Inflammatory macrophage treated with lipopolysaccharide for 4 hours (primary cell): Measurements from ENCODE around the gene CCNT1.
A peak's percentile ranks its signal among the peaks of the same experiment; 100 is the strongest.
"Not testable (repeated sequence)": the region's sequence is repeated elsewhere in the genome, so short reads cannot be mapped to it uniquely, and the experiment has no call there.

Experiments
- DNase-seq: peaks from one replicate; pipeline ENCODE4 v3.0.0-alpha.2; 2020

CCNT1 gene

DNA sequence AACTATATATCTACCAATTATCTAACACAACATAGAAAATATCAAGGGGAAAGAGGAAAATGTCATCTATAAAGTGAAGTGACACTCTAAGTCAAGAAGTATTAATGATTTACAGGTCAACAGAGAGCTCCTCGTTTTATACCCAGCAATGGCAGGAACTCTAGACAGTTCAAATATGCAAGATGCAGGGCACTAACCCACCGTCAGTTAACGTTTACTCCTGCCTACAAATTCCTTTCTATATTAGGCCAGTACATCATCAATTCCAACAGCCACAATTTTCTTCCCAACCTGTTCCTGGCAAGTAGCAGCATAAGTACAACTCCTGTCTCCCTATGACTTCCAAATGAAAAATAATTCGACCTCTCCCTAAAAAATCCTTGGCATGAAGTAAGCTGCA lies 25.5 kb downstream of the CCNT1 start:
- DNase-seq = no peak

DNA sequence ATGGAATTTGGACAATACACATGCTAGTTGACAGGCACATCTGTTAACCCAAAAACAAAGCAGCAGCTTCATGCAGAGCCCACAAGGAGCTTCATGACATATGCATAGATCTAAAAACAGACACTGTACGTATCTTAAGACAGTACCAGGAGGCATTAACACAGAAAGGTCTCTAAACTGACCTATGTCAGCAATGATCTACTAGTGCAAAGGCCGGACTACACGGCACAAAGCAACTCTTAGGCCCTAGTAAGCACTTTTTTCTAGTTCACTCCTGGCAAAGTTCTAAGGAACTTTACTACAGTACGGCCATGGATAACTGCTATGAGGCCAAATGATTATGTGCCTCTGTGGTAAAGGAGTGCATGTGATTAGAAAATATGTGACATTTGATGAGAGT lies 26.1 kb downstream of the CCNT1 start:
- no peak for DNase-seq

DNA sequence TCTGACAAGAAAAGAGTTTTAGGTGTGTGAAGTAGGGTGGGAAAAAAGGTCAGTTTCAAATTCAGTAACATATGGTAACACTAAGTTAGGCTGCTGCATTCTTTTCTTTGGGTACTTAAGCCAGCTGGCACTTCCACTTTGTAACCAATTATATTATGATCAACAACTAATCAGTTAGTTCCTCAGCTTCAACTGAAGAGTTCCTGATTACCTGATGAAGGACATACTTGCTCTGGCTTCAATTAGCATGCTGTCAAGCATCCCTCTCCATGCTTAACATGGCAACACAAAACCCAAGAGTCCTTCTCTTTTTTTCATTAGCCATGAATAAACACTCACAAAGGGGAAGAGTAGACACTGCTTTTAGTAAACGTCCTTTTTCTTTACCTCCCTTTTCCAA lies 27.7 kb downstream of the CCNT1 start:
- no peak for DNase-seq

DNA sequence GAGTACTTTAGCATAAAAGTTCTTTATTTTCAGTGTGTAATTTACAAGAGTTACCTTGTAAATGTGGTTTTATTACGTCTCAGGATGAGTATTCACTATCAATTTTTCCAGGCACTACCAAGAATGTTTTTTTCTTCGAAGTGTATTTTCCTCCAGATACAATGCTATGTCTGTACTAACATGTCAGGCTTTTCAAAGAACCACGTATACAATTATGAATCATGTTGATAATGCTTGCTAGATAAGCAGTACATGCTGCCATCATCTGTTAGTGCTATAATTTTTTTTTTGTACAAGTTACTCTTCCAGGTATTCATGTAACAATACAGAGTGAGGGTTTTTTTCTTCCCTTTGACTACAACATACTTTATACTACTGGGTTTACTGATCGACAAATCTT lies 28.9 kb downstream of the CCNT1 start:
- no peak for DNase-seq

DNA sequence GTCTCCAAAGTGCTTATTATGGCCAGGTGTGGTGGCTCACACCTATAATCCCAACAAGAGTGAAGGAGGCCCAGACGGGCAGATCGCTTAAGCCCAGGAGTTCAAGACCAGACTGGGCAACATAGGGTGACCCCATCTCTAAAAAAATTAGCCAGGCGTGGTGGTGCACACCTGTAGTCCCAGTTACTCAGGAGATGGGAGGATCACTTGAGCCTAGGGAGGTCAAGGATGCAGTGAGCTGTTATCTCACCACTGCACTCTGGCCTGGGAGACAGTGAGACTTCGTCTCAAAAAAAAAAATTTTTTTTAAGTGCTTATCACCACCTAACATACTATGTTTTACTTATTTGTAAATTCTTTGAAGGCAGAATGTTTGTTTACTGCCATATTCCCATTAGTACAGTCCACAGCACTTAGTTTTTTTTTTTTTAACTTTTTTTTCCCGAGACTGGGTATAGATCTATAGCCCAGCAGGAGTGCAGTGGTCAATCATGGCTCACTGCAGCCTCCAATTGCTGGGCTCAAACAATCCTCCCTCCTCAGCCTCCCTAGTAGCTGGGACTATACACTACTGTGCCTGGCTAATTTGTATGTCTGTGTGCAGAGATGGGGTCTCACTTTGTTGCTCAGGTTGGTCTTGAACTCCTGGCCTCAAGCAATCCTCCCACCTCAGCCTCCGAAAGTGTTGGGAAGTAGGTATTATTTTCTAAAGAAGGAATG lies 29.7 kb downstream of the CCNT1 start:
- DNase-seq = no peak

DNA sequence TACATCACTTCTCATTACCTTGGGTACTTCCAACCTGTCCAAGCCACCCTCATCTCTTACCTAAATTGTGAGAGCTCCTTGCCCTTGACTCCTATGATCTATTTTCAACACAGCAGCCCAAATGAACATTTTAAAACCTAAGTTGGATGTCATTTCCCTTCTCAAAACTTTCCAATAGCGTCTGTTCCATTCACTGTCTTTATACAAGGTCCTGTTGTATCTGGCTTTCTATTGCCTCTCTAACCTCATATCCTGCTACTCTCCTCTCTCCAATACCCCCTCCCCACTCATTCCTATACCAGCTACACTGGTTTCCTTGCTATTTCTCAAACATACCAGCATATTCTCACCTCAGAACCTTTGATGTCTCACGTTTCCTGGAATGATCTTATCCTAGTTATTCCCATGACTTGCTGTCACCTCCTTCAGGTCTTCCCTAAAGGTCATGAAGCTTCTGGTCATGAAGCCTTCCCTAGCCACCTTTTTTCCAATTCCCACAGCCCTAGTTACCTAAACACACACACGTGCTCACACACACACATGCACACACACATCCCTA lies 30.4 kb downstream of the CCNT1 start:
- DNase-seq = no peak

DNA sequence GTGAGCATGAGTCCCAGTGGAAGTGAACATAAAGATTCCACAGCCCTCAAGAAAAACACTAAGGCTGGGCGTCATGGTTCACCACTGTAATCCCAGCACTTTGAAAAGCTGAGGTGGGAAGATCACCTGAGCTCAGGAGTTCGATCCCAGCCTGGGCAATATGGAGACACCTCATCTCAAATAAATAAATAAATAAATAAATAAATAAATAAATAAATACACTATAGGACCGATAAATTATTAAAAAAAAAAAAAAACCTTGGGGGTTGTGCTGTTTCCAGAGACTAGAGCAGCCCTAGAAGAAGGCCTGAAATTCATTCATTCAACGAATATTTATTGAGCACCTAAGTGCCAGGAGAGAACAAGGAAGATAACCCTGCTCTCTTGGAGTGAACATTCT lies 33.0 kb downstream of the CCNT1 start:
- DNase-seq = no peak

DNA sequence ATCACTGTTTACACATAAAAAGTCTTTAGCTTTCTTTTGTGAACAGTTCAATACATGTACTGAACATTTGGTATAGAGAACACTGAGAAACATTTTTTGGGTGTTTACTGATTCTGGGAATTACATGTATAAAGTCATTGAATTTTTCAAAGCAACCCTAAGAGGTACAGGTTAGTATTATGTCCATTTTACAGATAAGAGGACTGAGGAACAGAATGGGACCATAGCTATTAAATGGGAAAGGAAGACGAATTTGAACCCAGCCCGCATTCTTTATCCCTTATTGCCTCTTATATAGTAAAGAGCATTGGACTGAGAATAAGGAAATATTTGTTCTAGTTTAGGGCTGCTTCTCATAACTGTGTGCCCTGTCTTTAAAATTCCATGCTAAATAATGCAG lies 33.6 kb downstream of the CCNT1 start:
- no peak for DNase-seq

DNA sequence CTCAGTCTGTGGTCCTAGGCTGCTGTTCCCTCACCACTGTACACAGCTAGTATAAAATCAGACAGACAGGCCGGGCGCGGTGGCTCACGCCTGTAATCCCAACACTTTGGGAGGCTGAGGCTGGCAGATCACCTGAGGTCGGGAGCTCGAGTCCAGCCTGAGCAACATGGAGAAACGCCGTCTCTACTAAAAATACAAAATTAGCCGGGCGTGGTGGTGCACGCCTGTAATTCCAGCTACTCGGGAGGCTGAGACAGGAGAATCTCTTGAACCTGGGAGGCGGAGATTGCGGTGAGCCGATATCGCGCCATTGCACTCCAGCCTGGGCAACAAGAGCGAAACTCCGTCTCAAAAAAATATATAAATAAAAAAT lies 34.0 kb downstream of the CCNT1 start:
- DNase-seq = not testable (repeated sequence)

DNA sequence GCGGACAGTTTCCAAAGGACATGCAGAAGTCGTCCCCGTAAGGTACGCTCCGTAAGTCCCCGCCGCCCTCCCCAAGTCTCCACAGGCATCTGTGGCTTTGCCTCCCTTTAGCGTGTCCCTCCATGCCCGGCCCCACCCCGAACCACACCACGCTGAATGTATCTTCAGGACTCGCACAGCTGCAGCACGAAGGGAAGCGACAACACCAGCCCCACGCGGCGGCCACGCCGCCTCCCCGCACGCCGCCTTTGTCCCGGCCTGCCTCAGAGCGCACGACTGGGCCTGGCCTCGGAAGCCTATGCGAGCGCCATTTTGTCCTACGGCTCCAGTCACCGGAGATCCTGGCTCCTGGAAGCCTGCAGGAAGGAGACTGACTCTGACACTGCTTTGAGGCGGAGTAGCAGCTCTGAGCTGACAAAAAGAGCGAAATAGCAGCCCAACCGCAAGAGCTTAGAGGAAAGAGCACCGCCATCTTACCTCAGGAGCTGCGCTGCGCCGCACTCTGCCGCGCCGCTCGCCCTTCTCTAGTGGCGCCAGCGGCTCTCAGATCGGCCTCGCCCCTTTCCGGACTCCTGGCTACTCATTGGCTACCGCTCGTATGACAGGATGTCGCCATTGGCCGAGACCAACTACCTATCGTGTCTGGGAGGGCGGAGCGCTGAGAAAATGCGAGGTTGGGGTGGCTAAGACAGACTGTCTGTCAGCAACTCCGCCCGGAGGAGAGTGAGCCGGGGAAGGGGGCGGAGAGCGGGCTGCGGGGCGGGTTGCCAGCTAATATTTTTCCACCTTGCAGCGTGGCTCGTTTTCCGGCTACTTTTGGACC lies 34.6 kb downstream of the CCNT1 start, which contains the start of gene KANSL2:
KANSL2 (minus strand) TSS at position 529 of the 823 bp plus-strand sequence. CDS start 606 bp downstream, outside the sequence.
- peak; percentile 99 for DNase-seq

DNA sequence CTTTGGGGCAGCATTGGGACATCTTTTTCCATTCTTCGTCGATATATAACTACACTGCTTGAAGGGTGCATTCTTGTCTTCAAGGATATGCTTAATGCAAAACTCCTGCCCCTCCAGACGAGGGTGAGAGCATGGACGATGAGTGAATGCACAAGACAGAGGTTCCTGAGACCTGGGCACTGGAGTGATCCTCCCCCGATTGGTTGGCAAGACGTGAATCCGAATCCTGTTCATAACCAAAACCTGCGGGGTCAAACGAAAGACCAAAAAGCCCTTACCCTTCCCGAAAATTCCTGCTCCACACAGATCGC lies 35.2 kb downstream of the CCNT1 start:
- no peak for DNase-seq

DNA sequence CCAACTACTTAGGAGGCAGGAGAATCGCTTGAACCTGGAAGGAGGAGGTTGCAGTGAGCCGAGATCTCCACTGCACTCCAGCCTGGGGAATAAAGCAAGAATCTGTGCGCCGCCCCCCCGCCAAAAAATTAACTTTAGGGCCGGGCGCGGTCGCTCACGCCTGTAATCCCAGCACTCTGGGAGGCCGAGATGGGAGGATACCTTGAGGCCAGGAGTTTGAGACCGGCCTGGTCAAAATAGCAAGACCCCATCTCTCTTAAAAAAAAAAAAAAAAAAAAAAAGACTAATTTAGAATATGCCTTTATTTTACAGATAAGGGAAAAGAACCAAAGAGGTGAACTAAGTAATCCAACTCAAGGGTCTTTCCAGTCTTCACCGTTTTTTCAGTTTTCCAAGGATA lies 35.6 kb downstream of the CCNT1 start:
- no peak for DNase-seq

DNA sequence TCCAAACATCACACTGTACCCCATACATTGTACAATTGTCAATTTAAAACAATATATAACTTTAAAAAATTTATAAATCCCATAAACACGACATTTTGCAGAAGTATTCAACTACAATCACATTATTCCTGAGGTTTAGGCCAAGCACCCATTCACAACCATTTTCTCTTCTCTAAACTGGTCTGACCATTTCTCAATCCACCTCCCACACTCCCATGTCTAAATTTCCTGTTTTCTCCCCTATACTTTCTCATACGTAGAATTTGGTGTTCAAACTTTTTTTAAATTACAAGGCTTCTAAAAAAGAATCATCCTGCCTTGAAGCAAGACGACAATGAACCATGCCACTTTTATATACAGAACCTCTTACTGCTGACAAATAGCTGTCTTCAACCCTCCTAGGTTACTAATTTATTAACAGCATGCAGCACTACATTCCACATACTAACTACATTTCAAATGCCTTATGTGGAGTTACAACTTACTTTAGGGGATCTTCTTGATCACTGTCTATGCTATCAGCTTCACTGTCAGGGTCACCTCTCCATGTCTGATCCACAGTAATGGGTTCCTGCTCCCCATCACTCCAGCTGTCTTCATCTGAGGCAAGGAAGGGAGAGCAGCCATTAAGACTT lies 37.8 kb downstream of the CCNT1 start:
- peak; percentile 89 for DNase-seq

DNA sequence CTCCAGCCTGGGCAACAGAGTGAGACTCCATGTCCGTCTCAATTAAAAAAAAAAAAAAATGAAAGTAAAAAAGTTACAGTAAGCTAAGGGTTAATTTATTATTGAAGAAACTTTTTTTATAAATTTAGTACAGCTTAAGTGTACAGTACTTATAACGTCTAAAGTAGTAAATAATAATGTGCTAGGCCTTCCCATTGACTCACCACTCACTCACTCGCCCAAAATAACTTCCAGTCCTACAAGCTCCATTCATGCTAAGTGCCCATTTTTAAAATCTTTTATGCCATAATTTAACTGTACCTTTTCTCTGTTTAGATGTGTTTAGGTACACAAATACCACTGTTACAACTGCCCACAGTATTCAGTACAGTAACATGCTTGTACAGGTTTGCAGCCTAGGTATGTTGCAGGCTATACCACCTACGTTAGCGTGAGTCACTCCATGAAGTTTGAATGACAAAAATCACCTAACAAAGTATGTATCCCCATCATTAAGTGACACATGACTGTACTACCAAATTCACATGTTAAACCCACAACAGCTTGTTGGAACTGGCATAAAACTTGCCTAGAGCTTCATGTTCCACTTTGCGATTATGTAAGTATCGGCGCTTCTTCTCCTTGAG lies 45.2 kb downstream of the CCNT1 start:
- DNase-seq = no peak

DNA sequence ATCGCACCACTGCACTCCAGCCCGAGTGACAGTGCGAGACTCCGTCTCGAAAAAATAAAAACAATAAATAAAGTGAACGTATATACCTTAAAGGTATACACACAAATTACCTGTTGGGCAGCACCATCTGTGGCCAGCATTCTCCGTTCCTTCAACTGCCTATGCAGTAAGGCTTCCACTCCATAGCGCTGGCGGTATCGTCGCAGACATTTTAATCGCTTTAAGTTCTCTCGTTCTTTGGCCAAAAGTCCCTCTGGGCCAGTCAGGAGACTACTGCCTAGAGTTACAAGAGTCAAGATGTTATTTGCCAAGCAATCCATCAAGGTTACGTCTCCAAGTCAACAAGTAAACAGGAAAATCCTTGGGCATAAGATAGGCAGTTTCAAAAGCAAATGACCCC lies 47.5 kb downstream of the CCNT1 start:
- no peak for DNase-seq

DNA sequence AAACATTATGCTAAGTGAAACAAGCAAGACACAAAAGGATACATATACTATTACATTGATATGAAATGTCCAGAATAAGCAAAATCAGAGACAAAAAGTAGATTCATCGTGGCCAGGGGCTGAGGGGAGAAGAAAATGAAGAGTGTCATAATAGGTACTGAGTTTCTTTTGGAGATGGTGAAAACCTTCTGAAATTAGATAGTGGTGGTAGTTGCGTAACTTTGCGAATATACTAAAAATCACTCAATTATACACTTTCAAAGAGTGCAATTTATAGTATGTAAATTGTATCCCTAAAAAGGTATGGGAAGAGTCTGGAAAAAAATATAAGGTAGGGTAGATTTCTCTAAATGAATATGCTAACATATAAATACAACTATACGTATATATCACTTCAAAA lies 56.6 kb downstream of the CCNT1 start:
- no peak for DNase-seq

DNA sequence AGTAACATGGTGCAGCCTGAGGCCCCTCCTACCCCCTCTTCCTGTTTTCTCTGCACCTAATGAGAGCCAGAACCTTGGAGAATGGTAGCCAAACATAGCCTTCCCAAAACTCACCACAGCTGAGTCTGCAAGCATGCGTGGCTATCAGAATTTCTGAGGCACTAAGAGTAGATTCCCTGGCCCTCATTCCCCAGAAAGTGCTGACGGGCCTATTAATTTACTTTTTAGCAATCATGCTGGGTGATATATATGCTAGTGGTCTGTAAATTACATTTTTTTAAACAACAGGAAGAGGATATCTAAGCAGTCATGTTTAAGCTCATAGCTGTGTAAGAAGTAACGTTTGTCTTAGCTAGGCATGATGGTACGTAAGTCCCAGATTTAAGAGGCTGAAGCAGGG lies 64.8 kb downstream of the CCNT1 start:
- no peak for DNase-seq

DNA sequence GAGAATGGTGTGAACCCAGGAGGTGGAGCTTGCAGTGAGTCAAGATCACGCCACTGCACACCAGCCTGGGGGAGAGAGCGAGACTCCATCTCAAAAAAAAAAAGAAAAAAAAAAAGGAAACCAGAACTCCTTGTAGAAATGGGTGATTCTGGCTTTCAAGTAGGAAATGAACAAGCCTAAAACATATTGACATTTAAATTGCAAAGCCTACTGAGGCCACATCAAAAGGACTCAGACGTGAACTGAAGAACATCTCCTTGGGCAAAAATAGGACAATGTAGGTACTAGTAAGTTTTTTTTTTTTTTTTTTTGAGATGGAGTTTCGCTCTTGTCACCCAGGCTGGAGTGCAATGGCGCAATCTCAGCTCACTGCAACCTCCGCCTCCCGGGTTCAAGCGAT lies 71.2 kb downstream of the CCNT1 start:
- not testable (repeated sequence) for DNase-seq

DNA sequence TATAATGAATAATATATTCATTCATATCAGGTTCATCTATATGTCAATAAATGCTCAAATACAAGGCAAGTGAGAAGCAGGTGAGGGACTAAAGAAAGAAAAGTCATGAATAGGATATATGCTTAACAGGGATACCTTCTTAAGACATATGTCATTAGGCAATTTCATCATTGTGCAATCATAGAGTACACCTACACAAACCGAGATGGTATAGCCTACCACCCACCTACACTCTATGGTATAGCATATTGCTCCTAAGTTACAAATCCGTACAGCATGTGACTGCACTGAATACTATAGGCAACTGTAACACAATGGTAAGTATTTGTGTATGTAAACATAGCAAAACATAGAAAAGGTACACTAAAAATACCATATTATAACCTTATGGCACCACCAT lies 73.5 kb downstream of the CCNT1 start:
- no peak for DNase-seq

DNA sequence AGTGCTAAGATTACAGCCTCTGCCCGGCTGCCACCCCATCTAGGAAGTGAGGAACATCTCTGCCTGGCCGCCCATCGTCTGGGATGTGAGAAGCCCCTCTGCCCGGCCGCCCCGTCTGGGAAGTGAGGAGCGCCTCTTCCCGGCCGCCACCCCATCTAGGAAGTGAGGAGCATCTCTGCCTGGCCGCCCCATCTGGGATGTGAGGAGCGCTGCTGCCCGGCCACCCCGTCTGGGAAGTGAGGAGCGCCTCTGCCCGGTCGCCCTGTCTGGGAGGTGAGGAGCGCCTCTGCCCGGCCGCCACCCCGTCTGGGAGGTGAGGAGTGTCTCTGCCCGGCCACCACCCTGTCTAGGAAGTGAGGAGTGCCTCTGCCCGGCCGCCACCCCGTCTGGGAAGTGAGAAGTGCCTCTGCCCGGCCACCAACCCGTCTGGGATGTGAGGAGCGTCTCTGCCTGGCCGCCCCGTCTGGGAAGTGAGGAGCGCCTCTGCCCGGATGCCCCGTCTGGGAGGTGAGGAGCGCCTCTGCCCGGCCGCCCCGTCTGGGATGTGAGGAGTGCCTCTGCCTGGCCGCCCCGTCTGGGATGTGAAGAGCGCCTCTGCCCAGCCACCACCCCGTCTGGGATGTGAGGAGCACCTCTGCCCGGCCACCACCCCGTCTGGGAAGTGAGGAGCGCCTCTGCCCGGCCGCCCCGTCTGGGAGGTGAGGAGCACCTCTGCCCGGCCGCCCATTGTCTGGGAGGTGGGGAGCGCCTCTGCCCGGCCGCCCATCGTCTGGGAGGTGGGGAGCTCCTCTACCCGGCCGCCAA lies 74.6 kb downstream of the CCNT1 start:
- DNase-seq = not testable (repeated sequence)

DNA sequence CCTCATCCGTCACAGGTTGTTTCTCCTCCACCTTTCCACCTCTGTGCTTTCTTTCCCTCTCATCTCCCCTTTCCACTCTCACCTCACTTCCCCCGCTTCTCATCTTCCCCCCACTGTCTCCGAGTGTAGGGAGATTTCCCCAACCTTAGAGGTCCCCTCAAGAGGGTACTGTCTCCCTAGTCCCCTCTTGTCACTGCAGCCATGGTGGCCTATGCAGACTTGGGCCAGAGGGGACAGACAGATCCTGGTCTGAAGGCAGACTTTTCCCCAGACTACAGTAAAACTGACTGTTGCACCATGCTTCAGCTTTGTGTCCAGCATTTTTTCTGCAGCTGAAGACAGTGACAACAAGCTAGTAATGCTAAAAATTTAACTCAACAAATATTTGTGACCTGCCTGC lies 75.7 kb downstream of the CCNT1 start:
- DNase-seq = no peak

DNA sequence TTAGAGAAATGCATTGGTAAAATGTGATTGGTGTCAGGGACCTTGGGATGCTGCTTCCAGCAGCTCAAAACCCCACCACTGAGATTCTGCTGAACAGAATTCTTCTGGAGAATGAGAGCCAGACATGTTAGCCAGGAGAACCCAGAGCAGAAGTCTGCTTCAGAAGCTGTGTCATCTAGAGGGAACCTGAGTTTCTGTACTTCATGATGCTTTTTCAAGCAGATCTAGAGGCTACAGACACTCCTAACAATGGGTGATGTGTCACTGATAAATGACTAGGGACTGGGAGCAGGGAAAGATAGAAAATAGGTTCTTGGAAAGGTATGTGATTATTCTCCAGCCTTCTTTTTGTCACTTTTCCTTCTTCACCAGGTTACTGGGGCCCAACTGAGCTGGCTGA lies 76.1 kb downstream of the CCNT1 start:
- DNase-seq = no peak
